OCI-LY7 (cell line): Measurements from ENCODE around the gene BAIAP2L2. TPM values are rescaled to one million over a fixed set of nuclear protein-coding genes. Genes with fewer than 3 reads are reported as not detected.

Source experiments
- BruUV-seq: library from RNA; stranded (reverse); fragments of 400-500 nt; replicated peaks from 2 replicates; lab custom pipeline; 2021; lab: Mats Ljungman, UMichigan
- CTCF ChIA-PET: fragments of 300-600 bp; sonication (Branson Sonifier 250); formaldehyde crosslinking; loops from one replicate; lab custom pipeline; 2022; ENCODE audit warnings: antibody characterized with exemption; ENCODE audit not compliant: unreplicated experiment; lab: Charles Lee
- POLR2A ChIA-PET: fragments of 300-600 bp; sonication (Branson Sonifier 250); formaldehyde crosslinking; loops from one replicate; lab custom pipeline; 2022; ENCODE audit warnings: antibody characterized with exemption; lab: Charles Lee
- DNase-seq: peaks from one replicate; pipeline ENCODE4 v3.0.0-alpha.2; 2015; ENCODE audit warnings: low spot score
- H2AFZ ChIP-seq: fragments of 200-600 bp; sonication (generic), shearing (Covaris generic); 2 replicates; pipeline ENCODE4 v1.6.1; 2014; ENCODE audit warnings: mild to moderate bottlenecking, antibody characterized with exemption, low read length, moderate library complexity
- H3K27ac ChIP-seq: fragments of 200-600 bp; sonication (generic); 2 replicates; pipeline ENCODE4 v1.5.1; 2014; ENCODE audit warnings: mixed run types, low read depth, mild to moderate bottlenecking, moderate library complexity, low read length, inconsistent platforms; ENCODE audit not compliant: poor library complexity, severe bottlenecking
- H3K36me3 ChIP-seq: fragments of 200-600 bp; sonication (generic); 2 replicates; pipeline ENCODE4 v1.6.1; 2014; ENCODE audit warnings: mild to moderate bottlenecking, antibody characterized with exemption, low read length, moderate library complexity, mixed read lengths; ENCODE audit not compliant: insufficient read depth
- H3K4me1 ChIP-seq: fragments of 200-600 bp; sonication (generic); 2 replicates; pipeline ENCODE4 v1.5.1; 2014; ENCODE audit warnings: mild to moderate bottlenecking, low read length; ENCODE audit not compliant: insufficient read depth, poor library complexity, severe bottlenecking
- H3K4me2 ChIP-seq: fragments of 200-600 bp; sonication (generic); 2 replicates; pipeline ENCODE4 v1.6.1; 2014; ENCODE audit warnings: mild to moderate bottlenecking, low read length
- H3K4me3 ChIP-seq: fragments of 200-600 bp; sonication (generic); 2 replicates; pipeline ENCODE4 v1.5.1; 2014; ENCODE audit warnings: mild to moderate bottlenecking, low read depth, low read length; ENCODE audit not compliant: poor library complexity, severe bottlenecking
- H3K79me2 ChIP-seq: fragments of 200-600 bp; sonication (generic); 2 replicates; pipeline ENCODE4 v1.6.1; 2016; ENCODE audit warnings: low read depth, mild to moderate bottlenecking, low read length, moderate library complexity, mixed read lengths; ENCODE audit not compliant: insufficient read depth
- H3K9me2 ChIP-seq: fragments of 200-600 bp; sonication (generic); 2 replicates; pipeline ENCODE4 v1.6.1; 2016; ENCODE audit warnings: mild to moderate bottlenecking, low read length, mixed read lengths; ENCODE audit not compliant: insufficient read depth
- H3K9me3 ChIP-seq: fragments of 200-600 bp; sonication (generic); 2 replicates; pipeline ENCODE4 v1.6.1; 2014; ENCODE audit warnings: mild to moderate bottlenecking, mixed run types, low read length, mixed read lengths
- H4K20me1 ChIP-seq: fragments of 200-600 bp; sonication (generic); 2 replicates; pipeline ENCODE4 v1.6.1; 2014; ENCODE audit warnings: mild to moderate bottlenecking, antibody characterized with exemption, low read length, moderate library complexity, mixed read lengths; ENCODE audit not compliant: insufficient read depth
- EZH2phosphoT487 ChIP-seq: fragments of 200-600 bp; sonication (generic); IDR thresholded peaks from 2 replicates; pipeline ENCODE4 v1.6.1; 2018; ENCODE audit warnings: low read depth, borderline replicate concordance, mild to moderate bottlenecking, mixed run types, antibody characterized with exemption, low read length, moderate library complexity, mixed read lengths
- intact Hi-C: fragments of 100-400 bp; cut with micrococcal nuclease; formaldehyde crosslinking; loops from one replicate; pipeline ENCODE4 v1.10.0; 2022; ENCODE audit not compliant: unreplicated experiment
- total RNA-seq, 2 experiments: library from RNA; depleted of rRNA in 1 of 2; stranded (reverse); fragments of >200 nt in 1 of 2; shearing (Covaris generic) in 1 of 2; gene quantifications; 2 replicates each; pipeline ENCODE4 v1.2.3, GENCODE V29; 2014 to 2022
- TF ChIP-seq, protein P1 (sequence below): fragments of 200-600 bp; sonication (generic); conservative IDR thresholded peaks from 2 replicates; pipeline ENCODE4 v1.5.1; 2014; ENCODE audit warnings: mild to moderate bottlenecking, antibody characterized with exemption, low read length, moderate library complexity, mixed read lengths

The BAIAP2L2 gene
- total RNA-seq, 2 experiments from 2014 or later, result 0.35 to 1.9 TPM

DNA sequence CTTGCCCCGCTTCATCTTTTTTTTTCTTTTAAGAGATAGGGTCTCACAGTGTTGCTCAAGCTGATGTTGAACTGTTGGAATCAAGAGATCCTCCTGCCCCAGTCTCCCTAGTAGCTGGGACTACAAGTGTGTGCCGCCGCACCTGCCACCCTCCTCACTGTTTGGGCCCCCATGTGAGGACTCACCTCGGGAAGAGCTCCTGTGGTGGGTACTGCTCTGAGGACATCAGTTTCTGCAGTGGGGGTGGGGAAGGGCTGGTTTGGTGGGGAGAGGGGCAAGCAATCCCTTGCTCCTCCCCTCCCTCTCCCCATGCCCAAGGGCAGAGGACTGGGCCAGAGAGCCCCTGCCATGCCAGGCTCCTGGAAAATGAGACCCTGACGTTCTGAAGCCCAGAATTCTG lies 25.0 kb downstream of the BAIAP2L2 start:
- no peak for DNase-seq
- H3K4me1 ChIP-seq, result no peaks in the 10 kb centered on the region
- CTCF ChIA-PET, result no interaction called here
- no peak overlapping the region for H3K4me3 ChIP-seq
- no peaks in the 10 kb centered on the region for H3K9me2 ChIP-seq
- H2AFZ ChIP-seq, result no peak overlapping the region
- no peaks in the 10 kb centered on the region for H4K20me1 ChIP-seq
- POLR2A ChIA-PET, result no interaction called here
- no peaks in the 10 kb centered on the region for H3K9me3 ChIP-seq
- no TSS peak for BruUV-seq
- intact Hi-C loops, result no loop called here
- H3K27ac ChIP-seq, result no peak overlapping the region
- TF ChIP-seq, protein P1, sequence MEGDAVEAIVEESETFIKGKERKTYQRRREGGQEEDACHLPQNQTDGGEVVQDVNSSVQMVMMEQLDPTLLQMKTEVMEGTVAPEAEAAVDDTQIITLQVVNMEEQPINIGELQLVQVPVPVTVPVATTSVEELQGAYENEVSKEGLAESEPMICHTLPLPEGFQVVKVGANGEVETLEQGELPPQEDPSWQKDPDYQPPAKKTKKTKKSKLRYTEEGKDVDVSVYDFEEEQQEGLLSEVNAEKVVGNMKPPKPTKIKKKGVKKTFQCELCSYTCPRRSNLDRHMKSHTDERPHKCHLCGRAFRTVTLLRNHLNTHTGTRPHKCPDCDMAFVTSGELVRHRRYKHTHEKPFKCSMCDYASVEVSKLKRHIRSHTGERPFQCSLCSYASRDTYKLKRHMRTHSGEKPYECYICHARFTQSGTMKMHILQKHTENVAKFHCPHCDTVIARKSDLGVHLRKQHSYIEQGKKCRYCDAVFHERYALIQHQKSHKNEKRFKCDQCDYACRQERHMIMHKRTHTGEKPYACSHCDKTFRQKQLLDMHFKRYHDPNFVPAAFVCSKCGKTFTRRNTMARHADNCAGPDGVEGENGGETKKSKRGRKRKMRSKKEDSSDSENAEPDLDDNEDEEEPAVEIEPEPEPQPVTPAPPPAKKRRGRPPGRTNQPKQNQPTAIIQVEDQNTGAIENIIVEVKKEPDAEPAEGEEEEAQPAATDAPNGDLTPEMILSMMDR, result no peak
- no peak for TF ChIP-seq EZH2phosphoT487
- no peaks in the 10 kb centered on the region for H3K36me3 ChIP-seq
- no peaks in the 10 kb centered on the region for H3K79me2 ChIP-seq
- H3K4me2 ChIP-seq, result no peak overlapping the region

DNA sequence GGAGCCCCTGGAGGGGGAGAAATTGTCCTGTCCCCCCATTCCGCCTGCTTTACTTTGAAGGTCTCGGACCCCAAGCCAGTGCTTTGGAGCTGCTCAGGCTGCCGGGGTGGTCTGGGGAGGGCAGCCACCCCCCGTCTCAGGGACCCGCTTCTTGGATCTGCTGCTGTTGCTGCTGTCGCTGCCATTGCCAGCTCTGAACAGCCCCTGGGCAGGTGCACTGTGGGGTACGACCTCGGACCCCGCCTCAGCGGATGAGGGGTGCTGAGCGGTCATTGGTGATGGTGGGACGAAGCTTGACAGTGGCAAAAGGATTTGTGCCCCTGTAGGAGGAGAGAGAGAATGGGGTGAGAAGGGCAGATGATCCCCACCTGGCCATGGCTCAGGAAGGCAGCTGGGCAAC lies 25.4 kb downstream of the BAIAP2L2 start:
- no peak overlapping the region for H3K4me3 ChIP-seq
- H4K20me1 ChIP-seq, result no peaks in the 10 kb centered on the region
- H3K9me2 ChIP-seq, result no peaks in the 10 kb centered on the region
- no peak overlapping the region for H3K4me2 ChIP-seq
- TF ChIP-seq, protein P1, result no peak
- no peak for TF ChIP-seq EZH2phosphoT487
- no peaks in the 10 kb centered on the region for H3K9me3 ChIP-seq
- H3K36me3 ChIP-seq, result no peaks in the 10 kb centered on the region
- BruUV-seq, result no TSS peak
- no peak overlapping the region for H3K27ac ChIP-seq
- H3K4me1 ChIP-seq, result no peaks in the 10 kb centered on the region
- intact Hi-C loops, result no loop called here
- no peak for DNase-seq
- no peaks in the 10 kb centered on the region for H3K79me2 ChIP-seq
- POLR2A ChIA-PET, result no interaction called here
- CTCF ChIA-PET, result no interaction called here
- no peak overlapping the region for H2AFZ ChIP-seq

DNA sequence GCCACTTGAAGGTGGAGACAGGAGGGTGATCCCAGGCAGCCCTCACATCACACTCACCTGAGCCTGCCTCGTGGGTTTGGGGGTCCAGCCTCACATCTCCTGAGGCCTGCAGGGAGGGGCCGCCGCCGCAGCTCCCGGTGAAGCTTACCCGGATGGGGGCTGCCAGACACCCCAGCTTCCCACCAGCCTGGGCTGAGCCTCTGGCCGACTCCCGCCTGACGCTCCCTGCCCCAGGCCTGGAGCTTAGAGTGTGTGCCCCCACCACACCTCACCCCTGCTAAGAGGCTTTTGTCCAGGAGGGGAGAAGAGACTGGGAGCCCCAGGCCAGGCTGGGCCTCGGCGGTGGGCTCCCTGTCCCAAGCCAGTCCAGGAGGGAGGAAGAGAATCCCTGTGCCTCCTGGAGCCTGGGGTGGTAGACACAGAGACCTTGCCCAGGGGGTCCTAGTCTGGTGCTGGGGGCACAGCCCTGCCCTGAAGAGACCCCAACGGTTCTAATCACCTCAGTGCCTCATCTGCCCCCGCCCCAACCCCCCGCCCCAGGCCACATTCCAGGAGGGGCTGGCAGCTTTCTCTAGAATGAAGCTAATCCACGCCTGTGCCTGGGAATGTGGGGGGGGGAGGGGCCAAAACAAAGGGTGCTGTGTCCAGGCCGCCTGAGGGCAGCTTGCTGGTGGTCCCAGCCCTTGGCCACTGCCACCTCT lies 26.4 kb downstream of the BAIAP2L2 start, which contains the start of gene SLC16A8:
Gene SLC16A8, minus strand, starts transcription at position 254 of the 701 bp plus-strand sequence. CDS start 1,311 bp downstream, outside the sequence.
- no peaks in the 10 kb centered on the region for H3K79me2 ChIP-seq
- no TSS peak for BruUV-seq
- DNase-seq, result no peak
- no peaks in the 10 kb centered on the region for H3K9me3 ChIP-seq
- TF ChIP-seq, protein P1, result no peak
- TF ChIP-seq EZH2phosphoT487, result no peak
- H3K36me3 ChIP-seq, result no peaks in the 10 kb centered on the region
- no peaks in the 10 kb centered on the region for H3K9me2 ChIP-seq
- H3K4me1 ChIP-seq, result no peaks in the 10 kb centered on the region
- H4K20me1 ChIP-seq, result no peaks in the 10 kb centered on the region
- POLR2A ChIA-PET, result no interaction called here
- H3K27ac ChIP-seq, result no peak within 1 kb of the TSS
- no peak within 1 kb of the TSS for H3K4me2 ChIP-seq
- CTCF ChIA-PET, result no interaction called here
- no peak within 1 kb of the TSS for H3K4me3 ChIP-seq
- intact Hi-C loops, result no loop called here
- no peak within 1 kb of the TSS for H2AFZ ChIP-seq
